ENCODE data around the gene MCM7. TPM values are rescaled to one million over a fixed set of nuclear protein-coding genes. Genes with fewer than 3 reads are reported as not detected.

The MCM7 gene
- total RNA-seq, 2 experiments from 2014 or later: 266 to 273 TPM

DNA sequence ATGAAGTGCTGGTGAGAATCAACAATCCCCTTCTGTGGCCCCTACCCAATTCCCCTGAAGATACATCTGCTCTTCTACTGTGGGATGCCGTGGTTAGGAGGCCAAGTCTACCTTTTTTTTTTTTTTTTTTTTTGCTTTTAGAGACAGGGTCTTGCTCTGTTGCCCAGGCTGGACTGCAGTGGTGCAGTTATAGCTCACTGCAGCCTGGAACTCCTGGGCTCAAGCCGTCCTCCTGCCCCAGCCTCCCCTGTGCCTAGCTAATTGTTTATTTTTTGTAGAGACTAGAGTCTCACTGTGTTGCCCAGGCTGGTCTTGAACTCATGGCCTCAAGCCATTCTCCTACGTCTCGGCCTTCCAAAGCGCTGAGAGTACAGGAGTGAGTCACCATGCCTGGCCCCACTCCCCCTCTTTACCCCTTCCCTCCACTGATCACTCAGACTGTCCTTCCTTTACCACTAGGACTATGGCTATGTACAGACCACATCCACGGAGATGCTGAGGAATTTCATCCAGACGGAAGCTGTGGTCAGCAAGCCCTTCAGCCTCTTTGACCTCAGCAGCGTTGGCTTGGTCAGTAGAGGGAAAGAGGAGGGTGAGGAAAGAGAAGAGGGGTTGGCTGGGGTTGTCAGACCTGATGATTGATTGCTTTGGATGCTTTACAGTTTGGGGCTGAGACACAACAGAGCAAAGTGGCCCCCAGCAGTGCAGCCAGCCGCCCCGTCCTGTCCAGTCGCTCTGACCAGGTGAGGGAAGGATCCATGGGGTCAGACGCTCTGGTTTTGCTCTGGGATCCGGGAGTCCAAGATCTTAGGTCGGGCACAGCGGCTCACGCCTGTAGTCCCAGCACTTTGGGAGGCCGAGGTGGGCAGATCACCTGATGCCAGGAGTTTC is 2.0 kb upstream of the MCM7 start:
- Mint-ChIP-seq H3K27me3 (no peaks in the 10 kb centered on the region), H3K4me1 (peaks cover 32% of the 10 kb centered on the region), H3K9me3 (no peaks in the 10 kb centered on the region), H3K36me3 (ENCODE audit: low read depth) (peaks cover 52% of the 10 kb centered on the region), H3K27ac (peak overlapping the region; percentile 32), H3K4me3 (peak overlapping the region; percentile 84)
- DNase-seq: no peak
- POLR2A ChIA-PET: interaction anchor here (1.1 to 4.2 kb wide), 8 partner anchors 10 to 483 kb away, joined by 3 to 169 read pairs (median 20); partner anchors contain the start of genes CNPY4, COPS6, FBXO24 and LAMTOR4
- CTCF ChIA-PET: interaction anchor here (0.6 to 2.6 kb wide), 6 partner anchors 17 to 1211 kb away, joined by 3 to 15 read pairs (median 3); partner anchors contain the start of gene LAMTOR4

- Mint-ChIP-seq H3K27me3 (no peaks in the 10 kb centered on the region), H3K27ac (peak overlapping the region; percentile 90), H3K9me3 (no peaks in the 10 kb centered on the region), H3K36me3 (ENCODE audit: low read depth) (peaks cover 53% of the 10 kb centered on the region), H3K4me3 (peak overlapping the region; percentile 84), H3K4me1 (peaks cover 44% of the 10 kb centered on the region)
- peak; percentile 89 for DNase-seq
- ChIA-PET POLR2A (interaction anchor here (0.8 to 4.2 kb wide), 37 partner anchors 8 to 774 kb away, joined by 3 to 169 read pairs (median 4); partner anchors contain the start of genes AGFG2, BUD31, CNPY4 and COPS6), CTCF (interaction anchor here (1.2 to 3.7 kb wide), 5 partner anchors 13 to 328 kb away, joined by 4 to 21 read pairs (median 4); partner anchors contain the start of gene ZCWPW1)
These were observed 679 bp downstream of the MCM7 start for GRCh38 chr7:100100420-100101015.

DNA sequence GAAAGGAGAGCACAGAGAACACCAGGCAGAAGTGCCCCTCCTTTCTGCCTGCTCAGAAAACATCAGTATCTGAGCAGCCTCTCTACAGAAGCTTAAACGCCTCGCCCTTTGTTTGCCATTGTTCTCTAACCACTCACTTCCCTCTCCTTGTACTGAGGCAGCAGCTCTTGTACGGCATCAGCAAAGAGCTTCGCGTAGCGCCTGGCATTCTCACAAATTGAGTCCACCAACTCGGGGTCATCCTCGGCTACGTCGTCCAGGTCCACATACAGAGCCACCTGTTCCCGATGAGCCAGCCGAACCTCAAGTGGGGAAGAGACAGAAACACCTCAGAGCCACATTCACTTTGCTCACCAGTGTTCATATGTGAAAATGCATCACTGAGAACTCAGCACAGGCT is 1.7 kb downstream of the MCM7 start:
- Mint-ChIP-seq H3K9me3 (no peaks in the 10 kb centered on the region), H3K36me3 (ENCODE audit: low read depth) (peaks cover 60% of the 10 kb centered on the region), H3K27me3 (no peaks in the 10 kb centered on the region), H3K4me1 (peaks cover 47% of the 10 kb centered on the region), H3K4me3 (peak overlapping the region; percentile 84), H3K27ac (peak overlapping the region; percentile 16)
- ChIA-PET CTCF (interaction anchor here (1.0 to 3.7 kb wide), 2 partner anchors 17 to 606 kb away, joined by 3 to 21 read pairs; no protein-coding TSS in a partner anchor), POLR2A (interaction anchor here (0.5 to 4.2 kb wide), 4 partner anchors 13 to 78 kb away, joined by 3 to 169 read pairs (median 22); partner anchors contain the start of genes COPS6 and ZNF3)
- no peak for DNase-seq

DNA sequence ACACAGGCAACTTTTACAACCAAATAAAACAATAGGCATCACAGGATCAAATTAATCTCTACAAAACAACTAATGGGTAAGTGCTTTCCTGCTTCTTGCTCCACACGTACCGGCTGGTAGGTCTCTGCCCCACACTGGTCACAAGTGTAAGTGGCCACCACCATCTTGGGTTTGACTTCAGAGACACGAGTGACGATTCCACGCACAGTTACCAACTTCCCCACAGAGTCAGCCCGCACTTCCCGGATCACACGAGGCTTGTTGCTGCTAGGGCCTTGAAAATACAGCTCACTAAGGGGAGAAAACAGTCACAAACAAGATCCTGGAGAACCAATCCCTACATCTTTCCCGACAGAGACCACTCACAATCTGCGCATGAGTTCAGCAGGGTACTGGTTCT is 2.3 kb downstream of the MCM7 start:
- peaks cover 63% of the 10 kb centered on the region for H3K36me3 Mint-ChIP-seq (ENCODE audit: low read depth)
- peaks cover 47% of the 10 kb centered on the region for H3K4me1 Mint-ChIP-seq
- POLR2A ChIA-PET: interaction anchor here (4.2 kb wide), 1 partner anchor 13 kb away, joined by 169 read pairs; the partner anchor contains the start of genes COPS6 and ZNF3
- H3K27me3 Mint-ChIP-seq: no peaks in the 10 kb centered on the region
- H3K4me3 Mint-ChIP-seq: peak overlapping the region; percentile 84
- CTCF ChIA-PET: interaction anchor here (1.0 to 3.7 kb wide), 2 partner anchors 17 to 607 kb away, joined by 3 to 21 read pairs; no protein-coding TSS in a partner anchor
- H3K27ac Mint-ChIP-seq: no peak overlapping the region
- no peak for DNase-seq
- H3K9me3 Mint-ChIP-seq: no peaks in the 10 kb centered on the region

DNA sequence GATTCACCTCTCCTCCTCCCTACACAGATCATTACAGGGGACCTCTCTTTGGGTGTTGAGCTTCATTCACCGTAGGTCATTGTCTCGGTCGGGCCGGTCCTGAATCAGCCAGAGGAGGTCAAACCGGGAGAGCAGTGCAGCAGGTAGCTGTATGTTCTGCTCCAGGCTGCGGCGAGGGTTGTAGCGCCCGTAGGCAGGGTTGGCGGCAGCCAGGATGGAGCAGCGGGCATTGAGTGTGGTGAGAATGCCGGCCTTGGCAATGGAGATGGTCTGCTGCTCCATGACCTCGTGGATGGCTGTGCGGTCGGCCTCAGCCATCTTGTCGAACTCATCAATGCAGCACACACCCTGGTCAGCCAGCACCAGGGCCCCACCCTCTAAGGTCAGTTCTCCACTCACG is 5.5 kb downstream of the MCM7 start:
- H3K4me1 Mint-ChIP-seq: peaks cover 50% of the 10 kb centered on the region
- H3K36me3 Mint-ChIP-seq (ENCODE audit: low read depth): peaks cover 93% of the 10 kb centered on the region
- H3K27ac Mint-ChIP-seq: peak overlapping the region; percentile 26
- no peak overlapping the region for H3K4me3 Mint-ChIP-seq
- ChIA-PET POLR2A (interaction anchor here (1.0 to 1.5 kb wide), 5 partner anchors 10 to 178 kb away, joined by 3 to 5 read pairs (median 3); partner anchors contain the start of gene MBLAC1), CTCF (interaction anchor here (0.6 kb wide), 1 partner anchor 350 kb away, joined by 3 read pairs; no protein-coding TSS in a partner anchor)
- no peaks in the 10 kb centered on the region for H3K9me3 Mint-ChIP-seq
- DNase-seq: no peak
- no peaks in the 10 kb centered on the region for H3K27me3 Mint-ChIP-seq

GRCh38 chr7:100095289-100095688 is 5.9 kb downstream of the MCM7 start:
- Mint-ChIP-seq H3K36me3 (ENCODE audit: low read depth) (peaks cover 95% of the 10 kb centered on the region), H3K9me3 (no peaks in the 10 kb centered on the region), H3K27ac (no peak overlapping the region), H3K27me3 (no peaks in the 10 kb centered on the region), H3K4me1 (peaks cover 54% of the 10 kb centered on the region), H3K4me3 (no peak overlapping the region)
- ChIA-PET POLR2A (interaction anchor here (0.9 to 1.5 kb wide), 6 partner anchors 10 to 177 kb away, joined by 3 to 5 read pairs (median 3); partner anchors contain the start of gene MBLAC1), CTCF (interaction anchor here (0.6 kb wide), 1 partner anchor 350 kb away, joined by 3 read pairs; no protein-coding TSS in a partner anchor)
- no peak for DNase-seq

DNA sequence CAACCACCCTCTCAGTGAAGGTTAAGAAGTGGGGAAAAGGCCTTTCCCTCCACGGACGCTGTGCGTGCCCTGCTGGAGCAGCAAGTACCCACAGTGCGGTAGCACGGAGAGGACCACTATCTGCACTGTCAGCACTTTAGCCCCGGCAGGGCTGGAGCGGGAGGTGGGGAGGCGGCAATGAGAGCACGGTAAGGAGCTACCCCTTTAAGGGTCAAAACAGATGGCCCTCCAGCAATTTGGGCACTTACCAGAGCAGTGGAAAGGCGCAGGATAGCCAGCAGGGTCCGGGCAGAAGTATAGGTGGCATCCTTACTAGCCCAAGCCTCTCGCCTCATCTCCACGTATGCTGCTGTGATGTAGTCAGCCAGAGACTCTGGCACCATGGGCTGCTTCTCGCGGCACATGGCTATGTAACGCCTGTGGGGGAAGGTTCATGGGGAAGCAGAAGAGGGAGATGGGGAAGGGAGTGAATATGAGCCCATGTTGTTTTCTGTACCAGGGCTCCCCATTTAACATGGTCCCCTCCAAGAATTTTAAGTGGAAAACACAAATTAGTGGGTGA is 7.2 kb downstream of the MCM7 start:
- no peak overlapping the region for H3K4me3 Mint-ChIP-seq
- CTCF ChIA-PET: no interaction called here
- H3K4me1 Mint-ChIP-seq: peaks cover 53% of the 10 kb centered on the region
- POLR2A ChIA-PET: no interaction called here
- DNase-seq: no peak
- no peaks in the 10 kb centered on the region for H3K27me3 Mint-ChIP-seq
- H3K27ac Mint-ChIP-seq: no peak overlapping the region
- no peaks in the 10 kb centered on the region for H3K9me3 Mint-ChIP-seq
- H3K36me3 Mint-ChIP-seq (ENCODE audit: low read depth): peaks cover 91% of the 10 kb centered on the region

- CTCF ChIA-PET: no interaction called here
- no peaks in the 10 kb centered on the region for H3K27me3 Mint-ChIP-seq
- H3K4me3 Mint-ChIP-seq: no peak overlapping the region
- no peak overlapping the region for H3K27ac Mint-ChIP-seq
- POLR2A ChIA-PET: interaction anchor here (0.6 to 2.0 kb wide), 2 partner anchors 11 to 35 kb away, joined by 4 to 7 read pairs; no protein-coding TSS in a partner anchor
- H3K36me3 Mint-ChIP-seq (ENCODE audit: low read depth): peaks cover 86% of the 10 kb centered on the region
- peaks cover 48% of the 10 kb centered on the region for H3K4me1 Mint-ChIP-seq
- H3K9me3 Mint-ChIP-seq: no peaks in the 10 kb centered on the region
- no peak for DNase-seq
These were observed 7.7 kb downstream of the MCM7 start for GRCh38 chr7:100093498-100093897.

DNA sequence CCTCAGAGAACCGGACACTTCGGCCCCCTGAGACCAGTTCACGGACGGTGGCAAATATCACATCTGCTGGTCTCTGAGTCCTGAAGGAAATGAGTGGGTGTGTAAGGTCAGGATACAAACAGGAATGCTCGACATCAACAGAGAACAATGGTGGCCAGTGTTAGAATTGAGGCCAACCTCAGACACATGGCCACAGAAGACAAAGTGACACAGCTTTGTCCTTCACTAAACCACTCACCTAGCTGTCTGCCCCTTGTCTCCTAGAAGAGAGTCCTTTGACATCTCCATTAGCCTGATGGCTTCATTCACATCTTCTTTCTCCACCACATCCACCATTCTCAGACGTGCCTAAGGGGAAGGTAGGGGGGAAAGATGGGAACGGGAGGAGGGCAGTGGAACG is 8.1 kb downstream of the MCM7 start:
- no peaks in the 10 kb centered on the region for H3K9me3 Mint-ChIP-seq
- DNase-seq: no peak
- no peaks in the 10 kb centered on the region for H3K27me3 Mint-ChIP-seq
- POLR2A ChIA-PET: interaction anchor here (0.6 to 2.0 kb wide), 4 partner anchors 8 to 35 kb away, joined by 4 to 15 read pairs (median 6); partner anchors contain the start of genes AP4M1 and MCM7
- no peak overlapping the region for H3K27ac Mint-ChIP-seq
- peaks cover 81% of the 10 kb centered on the region for H3K36me3 Mint-ChIP-seq (ENCODE audit: low read depth)
- CTCF ChIA-PET: no interaction called here
- no peak overlapping the region for H3K4me3 Mint-ChIP-seq
- H3K4me1 Mint-ChIP-seq: peaks cover 49% of the 10 kb centered on the region

GRCh38 chr7:100091411-100092181 is 9.6 kb downstream of the MCM7 start:
- POLR2A ChIA-PET: interaction anchor here (0.9 to 11.1 kb wide), 7 partner anchors 9 to 37 kb away, joined by 3 to 169 read pairs (median 7); partner anchors contain the start of genes AP4M1, CNPY4, MBLAC1 and MCM7
- Mint-ChIP-seq H3K4me3 (peak overlapping the region; percentile 18), H3K36me3 (ENCODE audit: low read depth) (peaks cover 70% of the 10 kb centered on the region), H3K9me3 (no peaks in the 10 kb centered on the region), H3K27me3 (no peaks in the 10 kb centered on the region), H3K4me1 (peaks cover 46% of the 10 kb centered on the region), H3K27ac (peak overlapping the region; percentile 42)
- CTCF ChIA-PET: interaction anchor here (1.3 kb wide), 1 partner anchor 9 kb away, joined by 4 read pairs; no protein-coding TSS in a partner anchor
- DNase-seq: no peak

- no peaks in the 10 kb centered on the region for H3K27me3 Mint-ChIP-seq
- CTCF ChIA-PET: interaction anchor here (0.6 to 1.5 kb wide), 2 partner anchors 11 to 39 kb away, joined by 3 read pairs; partner anchors contain the start of genes AP4M1 and MCM7
- no peaks in the 10 kb centered on the region for H3K9me3 Mint-ChIP-seq
- POLR2A ChIA-PET: interaction anchor here (0.9 to 11.1 kb wide), 6 partner anchors 10 to 37 kb away, joined by 3 to 169 read pairs (median 6); partner anchors contain the start of genes AP4M1, CNPY4, MBLAC1 and MCM7
- no peak for DNase-seq
- peaks cover 64% of the 10 kb centered on the region for H3K36me3 Mint-ChIP-seq (ENCODE audit: low read depth)
- peaks cover 46% of the 10 kb centered on the region for H3K4me1 Mint-ChIP-seq
- H3K27ac Mint-ChIP-seq: peak overlapping the region; percentile 55
- H3K4me3 Mint-ChIP-seq: peak overlapping the region; percentile 45
These were observed 10.4 kb downstream of the MCM7 start for GRCh38 chr7:100090527-100091410.
